ENCODE results near the gene IL22RA1. TPM values are rescaled to one million over a fixed set of nuclear protein-coding genes. Genes with fewer than 3 reads are reported as not detected.

Gene IL22RA1
- total and polyA plus RNA-seq, 2 of the 8 experiments (the other 6 are each of a cell fraction or from before 2014, with no cell fraction given): 0.17 to 0.32 TPM

- TF ChIP-seq CHD7 (IDR thresholded peaks at IDR 0.05; ENCODE audit: insufficient replicate concordance, low read length) (no peak), CREB1 (IDR thresholded peaks at IDR 0.05) (no peak), E2F6 (IDR thresholded peaks at IDR 0.05) (no peak), TEAD4 (IDR thresholded peaks at IDR 0.05; ENCODE audit: low read depth, low read length) (no peak), TAF7 (optimal IDR thresholded peaks at IDR 0.05; ENCODE audit: borderline replicate concordance, low read depth, low read length) (no peak), CEBPB (IDR thresholded peaks at IDR 0.05; ENCODE audit: low read depth, low read length) (no peak), RXRA (IDR thresholded peaks at IDR 0.05; ENCODE audit: insufficient read depth, low read depth, low read length) (no peak), KDM4A (IDR thresholded peaks at IDR 0.05; ENCODE audit: low read depth, low read length, severe bottlenecking) (no peak)
Measured at GRCh38 chr1:24190983-24191461, 48.1 kb upstream of the IL22RA1 start (continued).
